ENCODE measurements around the gene JAG2.

Gene JAG2

GRCh38 chr14:105165761-105166485, 2.7 kb downstream of the JAG2 start:
- ATAC-seq, result no peak
- no peak for TF ChIP-seq RARB (CRISPR knock-in tag; IDR thresholded peaks at IDR 0.05)
- TF ChIP-seq ARNTL (CRISPR knock-in tag; IDR thresholded peaks at IDR 0.05; ENCODE audit: borderline replicate concordance, low read depth), result no peak
- TF ChIP-seq ISL1 (CRISPR knock-in tag; IDR thresholded peaks at IDR 0.05), result no peak
- no peak for TF ChIP-seq ZFP3 (CRISPR knock-in tag; IDR thresholded peaks at IDR 0.05)
- no peak for TF ChIP-seq PPARA (CRISPR knock-in tag; IDR thresholded peaks at IDR 0.05; ENCODE audit: borderline replicate concordance)
- no peak for TF ChIP-seq BACH2 (CRISPR knock-in tag; IDR thresholded peaks at IDR 0.05; ENCODE audit: borderline replicate concordance)
- no peak for TF ChIP-seq ZNF70 (CRISPR knock-in tag; IDR thresholded peaks at IDR 0.05)
- no peak for TF ChIP-seq POU6F1 (CRISPR knock-in tag; IDR thresholded peaks at IDR 0.05; ENCODE audit: borderline replicate concordance, low read depth)
- TF ChIP-seq ZNF8 (CRISPR knock-in tag; IDR thresholded peaks at IDR 0.05), result no peak

GRCh38 chr14:105165134-105165704, 3.4 kb downstream of the JAG2 start:
- TF ChIP-seq ZNF70 (CRISPR knock-in tag; IDR thresholded peaks at IDR 0.05) (no peak), GLIS3 (CRISPR knock-in tag; IDR thresholded peaks at IDR 0.05) (no peak), PATZ1 (CRISPR knock-in tag; IDR thresholded peaks at IDR 0.05; ENCODE audit: borderline replicate concordance) (no peak), ZFP30 (CRISPR knock-in tag; IDR thresholded peaks at IDR 0.05) (no peak), TOX (CRISPR knock-in tag; IDR thresholded peaks at IDR 0.05; ENCODE audit: borderline replicate concordance) (no peak), ZC3H10 (CRISPR knock-in tag; IDR thresholded peaks at IDR 0.05) (no peak), CSDC2 (CRISPR knock-in tag; IDR thresholded peaks at IDR 0.05) (no peak), BACH2 (CRISPR knock-in tag; IDR thresholded peaks at IDR 0.05; ENCODE audit: borderline replicate concordance) (no peak), POU6F1 (CRISPR knock-in tag; IDR thresholded peaks at IDR 0.05; ENCODE audit: borderline replicate concordance, low read depth) (no peak), ESRRG (CRISPR knock-in tag; IDR thresholded peaks at IDR 0.05) (no peak), CSRNP3 (CRISPR knock-in tag; IDR thresholded peaks at IDR 0.05) (no peak), ZFP3 (CRISPR knock-in tag; IDR thresholded peaks at IDR 0.05) (no peak), RARB (CRISPR knock-in tag; IDR thresholded peaks at IDR 0.05) (no peak), TCF4 (CRISPR knock-in tag; IDR thresholded peaks at IDR 0.05; ENCODE audit: borderline replicate concordance) (no peak), ISL1 (CRISPR knock-in tag; IDR thresholded peaks at IDR 0.05) (no peak), ZNF565 (CRISPR knock-in tag; conservative IDR thresholded peaks at IDR 0.05; ENCODE audit: low read depth) (no peak)
- ATAC-seq, result no peak

GRCh38 chr14:105163040-105163742, 5.4 kb downstream of the JAG2 start:
- no peak for ATAC-seq
- TF ChIP-seq ZFP3 (CRISPR knock-in tag; IDR thresholded peaks at IDR 0.05) (no peak), TSHZ2 (CRISPR knock-in tag; IDR thresholded peaks at IDR 0.05) (no peak), ZNF8 (CRISPR knock-in tag; IDR thresholded peaks at IDR 0.05) (no peak), CSRNP3 (CRISPR knock-in tag; IDR thresholded peaks at IDR 0.05) (no peak), SNAI2 (CRISPR knock-in tag; IDR thresholded peaks at IDR 0.05) (no peak), ISL1 (CRISPR knock-in tag; IDR thresholded peaks at IDR 0.05) (no peak), PATZ1 (CRISPR knock-in tag; IDR thresholded peaks at IDR 0.05; ENCODE audit: borderline replicate concordance) (no peak), ZFP30 (CRISPR knock-in tag; IDR thresholded peaks at IDR 0.05) (no peak), ZC3H10 (CRISPR knock-in tag; IDR thresholded peaks at IDR 0.05) (no peak), ARNTL (CRISPR knock-in tag; IDR thresholded peaks at IDR 0.05; ENCODE audit: borderline replicate concordance, low read depth) (no peak), OSR1 (CRISPR knock-in tag; IDR thresholded peaks at IDR 0.05) (no peak), TOX (CRISPR knock-in tag; IDR thresholded peaks at IDR 0.05; ENCODE audit: borderline replicate concordance) (no peak), ESRRG (CRISPR knock-in tag; IDR thresholded peaks at IDR 0.05) (no peak)
